ENCODE results near the gene MRPS17.

MRPS17 gene

GRCh38 chr7:55970978-55971377 is 19.3 kb downstream of the MRPS17 start:
- no peak for DNase-seq (ENCODE audit: low read depth in 2 of 2)

DNA sequence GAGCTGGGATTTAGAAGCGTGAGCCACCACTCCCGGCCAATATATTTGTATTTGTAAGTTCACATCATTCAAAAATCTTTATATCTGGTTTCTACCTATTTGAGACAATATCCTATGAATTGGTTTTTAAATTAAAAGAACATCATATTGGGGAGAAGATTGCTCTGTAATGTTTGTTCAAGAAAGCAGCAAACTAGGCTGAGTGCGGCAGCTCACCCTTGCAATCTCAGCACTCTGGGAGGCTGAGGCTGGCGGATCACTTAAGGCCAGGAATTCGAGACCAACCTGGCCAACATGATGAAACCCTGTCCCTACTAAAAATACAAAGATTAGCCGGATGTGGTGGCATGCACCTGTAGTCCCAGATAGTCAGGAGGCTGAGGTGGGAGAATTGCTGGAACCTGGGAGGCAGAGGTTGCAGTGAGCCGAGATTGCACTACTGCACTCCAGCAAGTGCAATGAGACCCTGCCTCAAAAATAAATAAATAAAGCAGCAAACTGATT is 22.1 kb downstream of the MRPS17 start:
- DNase-seq (ENCODE audit: low read depth in 2 of 2) = no peak

DNA sequence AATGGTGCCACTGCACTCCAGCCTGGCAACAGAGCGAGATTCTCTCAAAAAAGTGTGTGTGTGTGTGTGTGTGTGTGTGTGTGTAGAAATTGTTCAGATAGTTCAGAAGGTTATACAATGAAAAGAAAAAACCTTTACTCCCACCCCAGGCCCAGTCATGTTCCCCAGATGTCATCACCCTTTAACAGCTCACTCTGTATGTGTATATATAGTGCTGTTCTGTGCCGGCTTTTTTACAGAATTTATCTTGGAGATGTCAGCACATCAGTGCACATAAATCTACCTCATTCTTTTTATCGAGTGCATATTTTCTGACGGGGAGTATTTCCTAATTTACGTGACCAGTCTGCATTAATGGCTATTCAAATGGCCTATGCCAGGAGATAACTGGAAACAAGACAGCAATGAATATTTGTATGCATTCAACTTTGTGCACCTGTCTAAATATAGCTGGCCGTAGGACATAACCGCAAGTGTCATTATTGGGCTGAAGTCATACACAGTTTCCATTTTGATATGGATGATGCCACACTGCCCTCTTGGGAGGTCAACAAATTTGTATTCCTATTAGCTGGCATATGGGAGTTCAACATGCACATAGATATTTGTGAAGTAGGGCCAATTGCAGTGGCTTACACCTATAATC is 24.4 kb downstream of the MRPS17 start:
- no peak for DNase-seq (ENCODE audit: low read depth in 2 of 2)

DNA sequence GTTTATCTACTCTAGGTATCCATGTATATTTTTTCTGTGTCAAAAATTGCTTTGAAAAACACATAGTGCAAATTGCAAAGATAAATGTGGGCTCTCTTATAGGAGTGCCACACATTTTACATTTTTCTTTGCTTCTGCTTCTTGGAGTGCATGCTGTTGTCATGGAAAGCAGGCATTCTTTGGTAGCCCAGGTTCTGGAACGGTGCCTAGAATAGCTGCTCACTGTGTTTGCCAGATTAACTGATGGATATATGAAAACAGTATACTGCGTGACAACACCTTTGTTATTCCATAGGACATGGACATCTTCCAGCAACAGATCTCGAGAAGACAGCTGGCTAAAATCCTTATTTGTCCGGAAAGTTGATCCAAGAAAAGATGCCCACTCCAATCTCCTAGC is 26.2 kb downstream of the MRPS17 start:
- no peak for DNase-seq (ENCODE audit: low read depth in 2 of 2)

GRCh38 chr7:55980266-55980665 is 28.6 kb downstream of the MRPS17 start:
- DNase-seq (ENCODE audit: low read depth in 2 of 2) = no peak

DNA sequence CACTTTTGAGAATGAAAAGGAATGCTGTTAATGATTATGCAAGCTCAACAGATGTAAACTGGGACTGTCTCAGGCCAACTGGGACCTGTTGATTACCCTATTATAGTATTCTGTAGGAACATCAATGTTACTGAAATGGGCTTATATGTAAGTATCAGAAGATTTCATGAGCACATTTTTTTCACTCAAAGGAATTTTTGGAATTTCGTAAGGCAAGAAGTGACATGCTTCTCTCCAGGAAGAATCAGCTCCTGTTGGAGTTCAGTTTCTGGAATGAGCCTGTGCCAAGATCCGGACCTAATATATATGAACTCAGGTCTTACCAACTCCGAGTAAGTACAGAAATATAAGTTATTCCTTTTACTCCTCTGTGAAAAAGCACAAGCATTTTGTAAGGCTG is 31.9 kb downstream of the MRPS17 start:
- DNase-seq (ENCODE audit: low read depth in 2 of 2) = no peak

- no peak for DNase-seq (ENCODE audit: low read depth in 2 of 2)
Measured at GRCh38 chr7:55992346-55992745, 40.7 kb downstream of the MRPS17 start.

DNA sequence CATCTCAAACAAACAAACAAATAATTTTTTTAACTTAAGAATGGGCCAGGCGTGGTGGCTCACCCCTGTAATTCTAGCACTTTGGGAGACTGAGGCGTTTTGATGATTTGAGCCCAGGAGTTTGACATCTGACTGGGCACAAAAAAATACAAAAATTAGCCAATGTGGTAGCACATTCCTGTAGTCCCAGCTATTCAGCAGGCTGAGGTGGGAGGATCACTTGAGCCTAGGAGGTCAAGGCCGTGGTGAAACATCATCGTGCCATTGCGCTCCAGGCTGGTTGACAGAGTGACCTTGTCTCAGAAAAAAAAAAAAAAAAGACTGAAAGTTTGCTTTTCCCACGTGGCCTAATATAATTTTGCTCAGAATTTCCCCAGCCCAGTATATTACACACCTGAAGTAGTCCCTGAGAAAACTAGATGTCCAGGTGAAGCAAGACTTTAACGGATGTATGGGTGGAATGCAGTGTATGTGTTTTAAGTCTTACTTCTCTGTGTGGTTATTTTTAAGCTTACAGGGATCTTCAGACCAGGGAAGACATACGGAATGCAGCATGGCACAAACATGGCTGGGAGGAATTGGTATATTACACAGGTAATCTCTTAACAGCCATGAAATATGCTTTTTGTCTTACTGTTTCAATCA is 45.3 kb downstream of the MRPS17 start:
- no peak for DNase-seq (ENCODE audit: low read depth in 2 of 2)

- no peak for DNase-seq (ENCODE audit: low read depth in 2 of 2)
Measured at GRCh38 chr7:56003749-56004148, 52.1 kb downstream of the MRPS17 start.

Data from stimulated activated CD8-positive, alpha-beta memory T cell treated with anti-CD3 and anti-CD28 coated beads, Interleukin-2, amount 100 ng/mL, for 1 hour (primary cell).